Astrocyte (in vitro differentiated cells and primary cell): ENCODE data around the gene IFT81. TPM values are rescaled to one million over a fixed set of nuclear protein-coding genes. Genes with fewer than 3 reads are reported as not detected.

Experiments
- DNase-seq: peaks from one replicate; pipeline ENCODE4 v3.0.0-alpha.2; 2010; ENCODE audit warnings: low read depth
- FAIRE-seq: peaks from 2 replicates; lab custom pipeline; 2011; peaks lifted over from hg19 to GRCh38; lab: Jason Lieb, UNC
- H2AFZ ChIP-seq: 2 replicates; pipeline ENCODE4 v1.6.0; 2012; ENCODE audit warnings: low read depth, low read length, inconsistent platforms
- H3K27ac ChIP-seq: 2 replicates; pipeline ENCODE4 v1.5.1; 2011; ENCODE audit warnings: low read depth, low read length, inconsistent platforms
- H3K27me3 ChIP-seq: 2 replicates; pipeline ENCODE4 v1.6.0; 2011; ENCODE audit warnings: low read length, inconsistent platforms; ENCODE audit not compliant: insufficient read depth
- H3K36me3 ChIP-seq: 2 replicates; pipeline ENCODE4 v1.5.1; 2011; ENCODE audit warnings: low read length, inconsistent platforms; ENCODE audit not compliant: insufficient read depth
- H3K4me1 ChIP-seq: 2 replicates; pipeline ENCODE4 v1.5.1; 2011; ENCODE audit warnings: low read length, inconsistent platforms; ENCODE audit not compliant: insufficient read depth
- H3K4me2 ChIP-seq: 2 replicates; pipeline ENCODE4 v1.6.0; 2012; ENCODE audit warnings: low read length, inconsistent platforms
- H3K4me3 ChIP-seq: 2 replicates; pipeline ENCODE4 v1.5.1; 2011; ENCODE audit warnings: low read depth, mild to moderate bottlenecking, low read length, inconsistent platforms; ENCODE audit not compliant: insufficient read depth
- H3K79me2 ChIP-seq: 2 replicates; pipeline ENCODE4 v1.6.0; 2012; ENCODE audit warnings: mild to moderate bottlenecking, low read length, inconsistent platforms; ENCODE audit not compliant: insufficient read depth
- H3K9ac ChIP-seq: 2 replicates; pipeline ENCODE4 v1.6.0; 2012; ENCODE audit warnings: mild to moderate bottlenecking, low read length, inconsistent platforms
- H3K9me3 ChIP-seq: 2 replicates; pipeline ENCODE4 v1.5.1; 2012; ENCODE audit warnings: low read depth, mild to moderate bottlenecking, low read length, inconsistent platforms; ENCODE audit not compliant: insufficient read depth
- H4K20me1 ChIP-seq: 2 replicates; pipeline ENCODE4 v1.6.0; 2012; ENCODE audit warnings: low read length, inconsistent platforms; ENCODE audit not compliant: insufficient read depth
- H3K27ac Mint-ChIP-seq: one replicate; pipeline ENCODE4 v1.8.0; 2021; ENCODE audit warnings: mild to moderate bottlenecking, mixed read lengths; ENCODE audit not compliant: unreplicated experiment
- H3K27me3 Mint-ChIP-seq: one replicate; pipeline ENCODE4 v1.8.0; 2021; ENCODE audit warnings: low read depth, mixed read lengths; ENCODE audit not compliant: unreplicated experiment
- H3K36me3 Mint-ChIP-seq: one replicate; pipeline ENCODE4 v1.8.0; 2021; ENCODE audit warnings: low read depth, mixed read lengths; ENCODE audit not compliant: unreplicated experiment
- H3K4me1 Mint-ChIP-seq: one replicate; pipeline ENCODE4 v1.8.0; 2021; ENCODE audit warnings: low read depth, mixed read lengths; ENCODE audit not compliant: unreplicated experiment
- H3K4me3 Mint-ChIP-seq: one replicate; pipeline ENCODE4 v1.8.0; 2021; ENCODE audit warnings: mild to moderate bottlenecking, moderate library complexity, mixed read lengths; ENCODE audit not compliant: unreplicated experiment
- H3K9me3 Mint-ChIP-seq: one replicate; pipeline ENCODE4 v1.8.0; 2021; ENCODE audit warnings: mild to moderate bottlenecking, mixed read lengths; ENCODE audit not compliant: unreplicated experiment
- CTCF ChIP-seq: IDR thresholded peaks from 2 replicates; pipeline ENCODE4 v1.5.1; 2011; ENCODE audit warnings: low read depth, mild to moderate bottlenecking, inconsistent platforms, low read length, moderate library complexity; ENCODE audit not compliant: insufficient read depth
- EZH2 ChIP-seq: IDR thresholded peaks from 2 replicates; pipeline ENCODE4 v1.6.1; 2012; ENCODE audit warnings: mild to moderate bottlenecking, low read length, inconsistent platforms; ENCODE audit not compliant: insufficient read depth
- total RNA-seq: library from RNA; stranded (reverse); gene quantifications from 2 replicates; pipeline ENCODE4 v1.2.1, GENCODE V29; 2021

IFT81 gene
- total RNA-seq, 1 donor from 2014 or later = 12.3 TPM

DNA sequence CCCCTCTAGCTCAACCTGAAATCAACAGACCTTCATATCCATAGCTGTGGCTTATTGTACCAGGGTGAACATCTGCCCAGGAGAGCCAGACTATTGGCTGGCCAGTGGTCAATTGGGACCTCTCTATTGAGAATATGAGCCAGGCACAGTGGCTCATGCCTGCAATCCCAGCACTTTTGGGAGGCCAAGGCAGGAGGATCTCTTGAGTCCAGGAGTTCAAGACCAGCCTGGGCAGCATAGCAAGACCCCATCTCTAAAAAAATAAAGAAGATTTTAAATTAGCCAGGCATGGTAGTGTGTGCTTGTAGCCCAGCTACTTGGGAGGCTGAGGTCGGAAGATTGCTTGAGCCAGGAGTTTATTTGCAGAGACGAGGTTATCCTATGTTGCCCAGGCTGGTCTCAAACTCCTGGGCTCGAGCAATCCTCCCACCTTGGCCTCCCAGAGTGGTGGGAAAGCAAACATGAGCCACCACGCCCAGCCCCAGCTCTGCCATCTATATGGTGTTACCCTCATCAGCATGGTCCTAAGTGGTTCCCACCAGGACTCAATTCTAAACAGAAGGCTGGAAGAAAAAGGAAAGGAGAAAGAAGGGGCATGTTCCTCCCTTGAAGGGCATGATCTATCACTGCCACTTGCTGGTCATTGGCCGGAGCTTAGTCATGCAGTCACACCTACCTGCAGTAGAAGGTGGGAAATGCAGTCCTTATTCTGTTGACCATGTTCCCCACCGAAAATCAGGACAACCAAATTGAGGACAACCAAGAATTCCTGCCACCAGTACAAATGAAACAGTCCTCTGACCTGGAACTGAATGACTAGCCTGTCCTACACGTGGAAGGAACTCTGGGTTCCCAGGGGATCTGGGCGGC is 33.7 kb upstream of the IFT81 start:
- FAIRE-seq = no peak
- Histone ChIP-seq H3K79me2 (no peaks in the 10 kb centered on the region), H3K4me1 (no peaks in the 10 kb centered on the region), H3K27me3 (peaks cover 10% of the 10 kb centered on the region), H3K36me3 (no peaks in the 10 kb centered on the region), H3K4me3 (no peak overlapping the region), H2AFZ (no peak overlapping the region), H3K4me2 (no peak overlapping the region), H4K20me1 (no peaks in the 10 kb centered on the region), H3K27ac (no peak overlapping the region), H3K9ac (no peak overlapping the region), H3K9me3 (no peaks in the 10 kb centered on the region)
- no peaks in the 10 kb centered on the region for H3K36me3 Mint-ChIP-seq
- H3K27me3 Mint-ChIP-seq = peaks cover 35% of the 10 kb centered on the region
- H3K4me3 Mint-ChIP-seq = no peak overlapping the region
- TF ChIP-seq EZH2 = no peak
- no peak for TF ChIP-seq CTCF
- H3K27ac Mint-ChIP-seq = no peak overlapping the region
- peaks cover 3% of the 10 kb centered on the region for H3K9me3 Mint-ChIP-seq
- DNase-seq = no peak
- H3K4me1 Mint-ChIP-seq = no peaks in the 10 kb centered on the region

- FAIRE-seq = no peak
- Histone ChIP-seq H2AFZ (no peak overlapping the region), H3K27ac (no peak overlapping the region)
These were observed 32.9 kb upstream of the IFT81 start for GRCh38 chr12:110091136-110091711.

More at GRCh38 chr12:110091136-110091711, 32.9 kb upstream of the IFT81 start:
- no peak overlapping the region for H3K4me3 Mint-ChIP-seq
- peak overlapping the region; percentile 5 for H3K27ac Mint-ChIP-seq
- no peaks in the 10 kb centered on the region for H3K9me3 ChIP-seq
- H3K4me1 ChIP-seq = no peaks in the 10 kb centered on the region
- no peaks in the 10 kb centered on the region for H3K36me3 ChIP-seq
- TF ChIP-seq CTCF = no peak
- H3K36me3 Mint-ChIP-seq = no peaks in the 10 kb centered on the region
- H3K9me3 Mint-ChIP-seq = no peaks in the 10 kb centered on the region
- peaks cover 31% of the 10 kb centered on the region for H3K27me3 Mint-ChIP-seq
- H3K4me1 Mint-ChIP-seq = no peaks in the 10 kb centered on the region
- no peaks in the 10 kb centered on the region for H4K20me1 ChIP-seq
- H3K27me3 ChIP-seq = peaks cover 10% of the 10 kb centered on the region
- no peaks in the 10 kb centered on the region for H3K79me2 ChIP-seq
- H3K4me2 ChIP-seq = no peak overlapping the region
- no peak overlapping the region for H3K9ac ChIP-seq
- DNase-seq = no peak
- H3K4me3 ChIP-seq = no peak overlapping the region
